GM12864 (cell line): ENCODE results near the gene IP6K3.

ENCODE experiments used
- DNase-seq: peaks from one replicate; pipeline ENCODE4 v3.0.0-alpha.2; 2011; ENCODE audit warnings: low read depth
- H3K4me3 ChIP-seq: 2 replicates; pipeline ENCODE4 v1.5.1; 2011; ENCODE audit warnings: mild to moderate bottlenecking, low read depth, low read length, control low read depth
- TF ChIP-seq, protein P1 (sequence below): IDR thresholded peaks from 2 replicates; pipeline ENCODE4 v1.5.1; 2011; ENCODE audit warnings: low read depth, mild to moderate bottlenecking, moderate library complexity, low read length, control low read depth, inconsistent platforms; ENCODE audit errors: missing control alignments

Gene IP6K3

DNA sequence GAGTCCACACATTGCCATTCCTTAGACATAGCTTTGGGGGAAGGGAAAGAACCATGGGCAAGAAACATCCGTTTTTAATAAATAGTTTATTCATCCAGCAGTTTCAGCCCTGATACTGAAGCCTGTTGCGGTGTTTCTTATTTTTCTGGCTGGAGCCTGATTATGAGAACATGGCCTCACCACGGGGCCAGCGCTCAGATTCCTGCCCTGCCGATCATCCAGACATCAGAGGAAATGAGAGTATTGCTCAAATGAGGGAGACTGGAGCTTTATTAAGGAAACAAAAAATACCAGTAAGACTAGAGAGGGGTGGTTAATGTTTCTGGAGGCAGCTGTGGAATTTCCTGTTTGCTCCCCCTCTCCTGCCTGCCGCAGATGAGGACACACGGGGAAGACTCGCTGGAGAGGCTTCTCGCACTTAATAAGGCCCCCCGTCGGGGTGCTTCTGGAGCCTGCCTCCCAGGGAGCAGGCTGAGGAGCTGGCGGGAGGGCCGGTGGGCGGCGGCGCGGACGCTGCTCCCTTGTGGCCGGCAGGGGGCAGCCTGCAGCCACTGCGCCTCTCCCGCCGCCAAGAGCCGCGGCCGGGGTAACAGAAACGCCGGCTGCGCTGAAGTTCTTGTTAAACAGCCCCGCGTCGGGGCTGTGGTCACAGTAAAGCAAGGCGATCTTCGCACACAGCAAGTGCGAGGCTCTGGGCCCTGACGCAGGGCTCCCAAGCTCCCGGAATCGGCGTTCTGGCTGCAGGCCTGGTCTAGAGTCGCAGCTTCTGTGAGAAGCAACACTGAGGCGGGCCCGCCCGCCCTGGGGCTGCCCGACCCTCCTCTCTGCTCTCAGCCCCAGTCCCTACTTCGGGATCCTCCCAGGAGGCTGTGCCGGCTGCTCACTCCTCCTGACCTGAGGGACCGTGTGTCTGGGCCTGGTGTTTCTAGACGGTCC is 24.7 kb upstream of the IP6K3 start:
- TF ChIP-seq, protein P1, sequence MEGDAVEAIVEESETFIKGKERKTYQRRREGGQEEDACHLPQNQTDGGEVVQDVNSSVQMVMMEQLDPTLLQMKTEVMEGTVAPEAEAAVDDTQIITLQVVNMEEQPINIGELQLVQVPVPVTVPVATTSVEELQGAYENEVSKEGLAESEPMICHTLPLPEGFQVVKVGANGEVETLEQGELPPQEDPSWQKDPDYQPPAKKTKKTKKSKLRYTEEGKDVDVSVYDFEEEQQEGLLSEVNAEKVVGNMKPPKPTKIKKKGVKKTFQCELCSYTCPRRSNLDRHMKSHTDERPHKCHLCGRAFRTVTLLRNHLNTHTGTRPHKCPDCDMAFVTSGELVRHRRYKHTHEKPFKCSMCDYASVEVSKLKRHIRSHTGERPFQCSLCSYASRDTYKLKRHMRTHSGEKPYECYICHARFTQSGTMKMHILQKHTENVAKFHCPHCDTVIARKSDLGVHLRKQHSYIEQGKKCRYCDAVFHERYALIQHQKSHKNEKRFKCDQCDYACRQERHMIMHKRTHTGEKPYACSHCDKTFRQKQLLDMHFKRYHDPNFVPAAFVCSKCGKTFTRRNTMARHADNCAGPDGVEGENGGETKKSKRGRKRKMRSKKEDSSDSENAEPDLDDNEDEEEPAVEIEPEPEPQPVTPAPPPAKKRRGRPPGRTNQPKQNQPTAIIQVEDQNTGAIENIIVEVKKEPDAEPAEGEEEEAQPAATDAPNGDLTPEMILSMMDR, result peak; percentile 80
- H3K4me3 ChIP-seq, result no peak overlapping the region
- no peak for DNase-seq

DNA sequence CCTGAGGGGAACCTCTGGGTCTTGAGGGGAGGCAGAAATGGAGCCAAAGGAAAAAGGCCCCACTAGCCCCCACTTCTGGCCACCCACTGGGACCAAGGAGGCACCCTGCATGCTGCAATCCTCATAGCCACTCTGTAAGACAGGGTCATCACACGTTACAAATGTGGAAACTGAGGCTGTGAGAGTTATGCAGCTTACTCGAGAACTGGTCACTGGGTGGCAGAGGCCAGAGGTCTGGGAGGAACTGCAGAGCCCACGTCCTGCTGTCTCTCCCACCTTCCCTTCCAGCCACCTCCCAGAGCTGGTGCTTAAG is 24.1 kb upstream of the IP6K3 start:
- H3K4me3 ChIP-seq, result no peak overlapping the region
- TF ChIP-seq, protein P1, result no peak
- DNase-seq, result no peak

DNA sequence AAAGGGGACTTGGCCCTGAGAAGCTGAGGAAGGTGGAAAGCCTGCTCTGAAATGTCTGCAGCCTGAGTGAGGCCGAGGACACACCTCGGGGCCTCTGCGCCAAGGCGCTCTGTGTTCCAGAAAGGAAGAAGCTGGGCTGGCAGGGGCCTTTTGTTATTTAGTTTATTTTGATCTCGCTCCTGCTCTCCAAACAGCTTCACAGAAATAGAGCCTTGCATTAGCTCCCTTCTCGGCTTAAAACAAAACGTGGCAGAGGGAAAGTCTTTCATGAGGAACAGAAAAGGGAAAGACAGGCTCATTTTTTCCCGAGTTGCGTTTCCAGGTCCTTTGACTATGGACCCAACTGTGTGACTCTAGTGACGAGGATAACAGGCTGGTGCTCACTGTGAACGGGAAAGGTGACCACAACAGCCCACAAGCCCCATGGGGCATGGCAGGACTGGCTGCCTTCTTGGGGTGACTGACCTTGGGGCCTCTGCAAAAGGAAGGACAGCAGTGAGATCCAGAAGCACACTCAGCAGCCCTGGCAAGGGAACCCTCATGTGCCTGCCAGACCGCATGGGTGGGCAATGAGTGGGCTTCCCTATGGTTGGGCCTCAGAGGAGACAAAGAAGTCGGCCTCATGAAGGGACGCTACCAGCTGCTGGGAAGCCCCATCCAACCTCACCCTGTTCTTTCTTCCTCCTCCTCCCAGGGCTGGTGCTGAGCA is 23.6 kb upstream of the IP6K3 start:
- no peak for DNase-seq
- H3K4me3 ChIP-seq, result no peak overlapping the region
- TF ChIP-seq, protein P1, result no peak

DNA sequence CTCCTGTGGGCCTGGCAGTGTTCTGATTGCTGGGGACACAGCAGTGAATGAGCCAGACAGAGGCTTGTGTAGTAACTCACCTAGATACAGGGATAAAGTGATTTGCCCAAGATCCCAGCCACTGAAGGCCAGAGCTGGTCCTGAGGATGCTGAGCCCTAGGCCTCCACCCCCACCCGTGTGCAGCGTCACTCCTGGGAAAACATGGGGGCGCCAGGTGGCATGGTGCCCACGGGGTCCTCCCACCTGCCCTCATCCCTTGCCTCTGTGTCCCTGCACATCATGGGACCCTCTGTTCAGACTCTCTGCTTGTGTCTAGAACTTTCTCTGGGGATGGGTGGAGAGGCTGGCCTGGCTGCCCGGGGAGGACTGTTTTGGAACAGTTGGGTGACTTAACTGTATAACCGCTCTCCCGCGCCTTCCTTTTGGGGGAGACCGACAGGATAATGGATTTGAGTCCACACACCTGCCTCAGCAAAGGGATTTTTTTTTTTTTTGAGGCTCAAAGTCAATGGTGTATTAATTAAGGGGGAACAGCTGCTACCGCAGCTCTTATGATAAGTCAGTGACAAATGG is 22.6 kb upstream of the IP6K3 start:
- H3K4me3 ChIP-seq, result no peak overlapping the region
- DNase-seq, result no peak
- TF ChIP-seq, protein P1, result no peak

DNA sequence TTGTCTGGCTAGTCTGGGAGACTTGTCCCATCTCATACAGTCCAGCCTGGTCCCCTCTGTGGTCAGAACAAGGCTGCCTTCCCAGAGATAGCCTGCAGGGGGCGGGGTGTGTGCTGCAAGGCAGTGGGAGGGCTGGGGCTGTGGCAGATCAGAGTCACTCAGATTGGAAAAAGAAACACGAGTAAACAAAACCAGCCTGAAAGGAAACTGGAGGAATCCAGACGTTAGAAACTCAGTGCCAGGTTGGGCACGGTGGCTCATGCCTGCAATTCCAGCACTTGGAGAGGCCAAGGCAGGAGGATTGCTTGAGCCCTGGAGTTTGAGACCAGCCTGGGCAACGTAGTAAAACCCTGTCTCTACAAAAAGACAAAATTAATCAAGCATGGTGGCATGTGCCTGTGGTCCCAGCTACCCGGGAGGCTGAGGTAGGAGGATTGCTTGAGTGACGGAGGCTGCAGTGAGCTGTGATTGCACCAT is 22.0 kb upstream of the IP6K3 start:
- TF ChIP-seq, protein P1, result peak; percentile 89
- H3K4me3 ChIP-seq, result no peak overlapping the region
- no peak for DNase-seq

DNA sequence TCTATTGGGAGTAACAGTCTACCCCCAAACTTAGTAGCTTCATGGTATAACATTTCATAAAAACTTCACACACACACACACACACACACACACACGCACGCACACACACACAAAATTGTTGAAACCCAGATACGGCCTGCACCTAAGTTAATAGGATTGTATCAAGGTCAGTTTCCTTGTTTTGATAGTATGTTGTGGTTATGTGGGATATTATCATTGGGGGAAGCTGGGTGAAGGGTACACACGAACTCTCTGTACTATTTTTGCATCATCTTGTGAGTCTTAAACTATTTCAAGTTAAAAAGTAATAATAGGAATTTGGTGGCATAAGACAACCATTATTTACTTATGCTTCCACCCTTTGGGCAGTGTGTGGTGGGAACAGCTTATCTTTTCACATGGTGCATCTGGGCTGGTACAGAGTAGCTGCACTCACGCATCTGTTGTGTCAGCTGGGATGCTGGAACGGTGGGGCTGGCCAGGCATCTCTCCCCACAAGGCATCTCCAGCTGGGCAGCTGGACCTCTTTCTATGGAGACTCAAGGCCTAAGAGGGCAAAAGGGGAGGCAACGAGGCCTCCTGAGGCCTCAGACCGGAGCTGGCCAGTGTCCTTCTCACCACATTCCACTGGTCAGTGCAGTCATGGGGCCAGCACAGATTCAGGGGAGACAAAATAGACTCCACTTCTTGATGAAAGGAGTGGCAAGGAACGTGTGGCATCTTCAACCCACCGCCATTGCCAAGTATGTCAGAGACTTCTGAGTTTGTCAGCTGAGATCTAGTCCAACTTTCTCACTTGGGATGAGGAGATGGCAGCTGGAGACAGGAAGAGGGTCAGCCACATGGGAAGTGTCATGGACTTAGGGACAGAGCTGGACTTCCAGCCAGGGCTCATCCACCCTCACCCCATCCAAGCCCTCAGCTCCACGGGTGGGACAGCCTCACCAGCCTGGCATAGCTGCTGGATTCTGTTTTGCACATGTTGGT is 20.5 kb upstream of the IP6K3 start:
- H3K4me3 ChIP-seq, result no peak overlapping the region
- TF ChIP-seq, protein P1, result no peak
- DNase-seq, result no peak
